GM23338 (cell line): ENCODE data around the gene GPR162. TPM values are rescaled to one million over a fixed set of nuclear protein-coding genes. Genes with fewer than 3 reads are reported as not detected.

Experiments
- ATAC-seq: fragments of 200-7000 bp; cut with Tn5 transposase; 3 replicates; pipeline ENCODE4 v1.9.1; 2020
- DNase-seq: peaks from one replicate; pipeline ENCODE4 v3.0.0-alpha.2; 2015; ENCODE audit warnings: low spot score
- H2AFZ ChIP-seq: fragments of 200-600 bp; sonication (generic); 2 replicates; pipeline ENCODE4 v1.8.0; 2016; ENCODE audit warnings: antibody characterized with exemption, mild to moderate bottlenecking, moderate library complexity
- H3F3A ChIP-seq: fragments of 200-600 bp; sonication (generic); replicated peaks from 2 replicates; pipeline ENCODE4 v1.8.0; 2017; ENCODE audit warnings: antibody characterized with exemption, mixed run types, low read depth
- H3K27ac ChIP-seq: fragments of 200-600 bp; sonication (generic); 2 replicates; pipeline ENCODE4 v1.6.1; 2016; ENCODE audit warnings: low read depth
- H3K27me3 ChIP-seq: fragments of 200-600 bp; sonication (generic); 2 replicates; pipeline ENCODE4 v1.8.0; 2016; ENCODE audit warnings: mild to moderate bottlenecking, mixed run types, moderate library complexity; ENCODE audit not compliant: insufficient read depth
- H3K36me3 ChIP-seq: fragments of 200-600 bp; sonication (generic); 2 replicates; pipeline ENCODE4 v1.8.0; 2016; ENCODE audit warnings: mild to moderate bottlenecking; ENCODE audit not compliant: insufficient read depth
- H3K4me1 ChIP-seq: fragments of 200-600 bp; sonication (generic); 2 replicates; pipeline ENCODE4 v1.8.0; 2016; ENCODE audit warnings: mild to moderate bottlenecking, moderate library complexity; ENCODE audit not compliant: insufficient read depth
- H3K4me2 ChIP-seq: fragments of 200-600 bp; sonication (generic); 2 replicates; pipeline ENCODE4 v1.7.1; 2017; ENCODE audit warnings: mixed run types
- H3K4me3 ChIP-seq: fragments of 200-600 bp; sonication (generic); 2 replicates; pipeline ENCODE4 v1.6.1; 2016; ENCODE audit warnings: mixed run types
- H3K79me2 ChIP-seq: fragments of 200-600 bp; sonication (generic); replicated peaks from 2 replicates; pipeline ENCODE4 v1.8.0; 2017; ENCODE audit warnings: mild to moderate bottlenecking; ENCODE audit not compliant: insufficient read depth
- H3K9me2 ChIP-seq: fragments of 200-600 bp; sonication (generic); 2 replicates; pipeline ENCODE4 v1.8.0; 2017; ENCODE audit not compliant: insufficient read depth
- H4K20me1 ChIP-seq: fragments of 200-600 bp; sonication (generic); replicated peaks from 2 replicates; pipeline ENCODE4 v1.8.0; 2017; ENCODE audit warnings: mild to moderate bottlenecking; ENCODE audit not compliant: insufficient read depth
- H3K27ac Mint-ChIP-seq: 2 replicates; pipeline ENCODE4 v1.8.0; 2020; ENCODE audit warnings: inconsistent platforms, mild to moderate bottlenecking, moderate library complexity, mixed read lengths
- H3K27me3 Mint-ChIP-seq: 3 replicates; pipeline ENCODE4 v1.8.0; 2022; ENCODE audit warnings: low read depth, mild to moderate bottlenecking, moderate library complexity, mixed read lengths, inconsistent platforms; ENCODE audit not compliant: insufficient read depth, poor library complexity
- H3K36me3 Mint-ChIP-seq: 3 replicates; pipeline ENCODE4 v1.8.0; 2021; ENCODE audit warnings: low read depth, mild to moderate bottlenecking, inconsistent platforms, moderate library complexity, mixed read lengths
- H3K4me1 Mint-ChIP-seq: 3 replicates; pipeline ENCODE4 v1.8.0; 2020; ENCODE audit warnings: mild to moderate bottlenecking, inconsistent platforms, mixed read lengths
- H3K4me3 Mint-ChIP-seq: 3 replicates; pipeline ENCODE4 v1.8.0; 2021; ENCODE audit warnings: moderate library complexity, mild to moderate bottlenecking, inconsistent platforms, mixed read lengths
- H3K9me3 Mint-ChIP-seq: 3 replicates; pipeline ENCODE4 v1.8.0; 2020; ENCODE audit warnings: moderate library complexity, mild to moderate bottlenecking, inconsistent platforms, mixed read lengths
- CREB1 ChIP-seq: fragments of 250-450 bp; sonication (Bioruptor Pico); IDR thresholded peaks from 2 replicates; pipeline ENCODE4 v1.5.0; 2020; ENCODE audit warnings: low read depth, mild to moderate bottlenecking, moderate library complexity
- JUNB ChIP-seq: IDR thresholded peaks from one replicate; pipeline ENCODE4 v1.6.1; 2016; ENCODE audit warnings: antibody characterized with exemption; ENCODE audit not compliant: unreplicated experiment
- NANOG ChIP-seq: IDR thresholded peaks from 2 replicates; pipeline ENCODE4 v1.6.1; 2016; ENCODE audit warnings: antibody characterized with exemption, borderline replicate concordance
- POLR2AphosphoS5 ChIP-seq: IDR thresholded peaks from 2 replicates; pipeline ENCODE4 v1.6.1; 2016; ENCODE audit warnings: antibody characterized with exemption, low read depth
- ZNF114 ChIP-seq: fragments of 250-450 bp; sonication (Bioruptor Pico); IDR thresholded peaks from 2 replicates; pipeline ENCODE4 v1.5.0; 2020; ENCODE audit warnings: mild to moderate bottlenecking, moderate library complexity
- polyA plus RNA-seq: library from polyadenylated mRNA; unstranded; fragments of >200 nt; fragmentation: Nextera tagmentation; extraction: Ambion mirVana; gene quantifications from 2 replicates; pipeline ENCODE4 v1.2.1, GENCODE V29; 2016
- total RNA-seq: library from RNA; depleted of rRNA; stranded (reverse); fragments of >200 nt; shearing (Covaris generic); gene quantifications from 2 replicates; pipeline ENCODE4 v1.2.3, GENCODE V29; 2014
- TF ChIP-seq, protein P1 (sequence below): IDR thresholded peaks from 2 replicates; pipeline ENCODE4 v1.6.1; 2016; ENCODE audit warnings: antibody characterized with exemption
- TF ChIP-seq, protein P2 (sequence below): fragments of 250-450 bp; sonication (Bioruptor Pico); IDR thresholded peaks from 2 replicates; pipeline ENCODE4 v1.5.0; 2020; ENCODE audit warnings: mild to moderate bottlenecking, moderate library complexity
- TF ChIP-seq, protein P3 (sequence below): IDR thresholded peaks from one replicate; pipeline ENCODE4 v1.6.1; 2018; ENCODE audit warnings: antibody characterized with exemption; ENCODE audit not compliant: unreplicated experiment
- TF ChIP-seq, protein P4 (sequence below), 2 experiments: fragments of 200-600 bp in 1 of 2; sonication (generic) in 1 of 2; conservative IDR thresholded peaks; 2 replicates each; pipeline versions ENCODE4 v1.5.1 to v1.6.1; 2016 to 2017; ENCODE audit warnings: antibody characterized with exemption in 2 of 2, low read depth in 2 of 2, mild to moderate bottlenecking in 2 of 2, moderate library complexity in 1 of 2

GPR162 gene
- total and polyA plus RNA-seq, 2 experiments from 2014 or later: 4.7 to 5.0 TPM

DNA sequence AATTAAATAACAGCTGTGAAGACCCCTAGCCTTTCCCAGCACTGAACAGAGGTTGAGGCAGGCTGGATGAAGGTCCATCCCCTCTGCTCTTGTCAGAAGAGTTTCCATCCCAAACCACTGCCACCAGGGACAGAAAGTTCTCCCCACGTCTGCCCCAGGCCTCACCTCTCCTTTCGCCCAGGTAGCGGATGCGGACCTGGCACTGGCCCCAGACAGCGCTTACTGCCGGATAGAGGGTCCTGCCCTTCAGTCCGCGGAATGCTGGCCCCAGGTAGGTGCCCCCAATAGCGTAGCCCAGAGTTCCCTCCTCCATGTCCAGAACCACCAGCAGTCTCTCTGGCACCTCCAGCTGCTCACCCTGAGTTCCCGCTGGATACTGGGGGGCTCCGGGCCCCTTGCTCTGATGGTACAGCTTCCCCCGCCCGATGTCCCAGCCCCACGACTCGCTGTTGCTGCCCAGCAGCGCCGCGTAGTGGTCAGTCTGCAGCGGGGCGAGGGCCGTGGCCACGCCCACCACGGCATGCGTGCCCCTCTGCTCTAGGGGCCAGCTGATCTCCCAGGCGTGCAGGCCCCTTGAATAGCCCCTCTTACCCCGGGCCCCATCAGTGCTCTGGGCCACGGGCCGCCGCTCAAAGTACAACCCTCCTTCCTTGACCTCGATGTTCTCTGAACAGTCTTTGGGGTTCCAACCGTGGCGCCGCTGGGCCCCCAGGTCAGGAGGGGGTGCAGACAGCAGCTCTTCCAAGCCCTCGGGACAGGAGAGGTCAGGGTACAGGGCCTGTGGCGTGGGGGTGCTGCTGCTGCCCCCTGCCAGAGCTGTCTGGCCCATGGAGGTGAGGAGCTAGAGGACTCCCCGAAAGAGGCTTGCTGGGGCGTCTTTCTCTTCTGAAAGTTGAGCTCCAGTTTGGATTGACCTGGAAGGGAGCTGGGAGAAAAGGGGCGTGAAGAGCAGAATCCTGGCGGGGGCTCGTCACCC, 50.7 kb downstream of the GPR162 start:
- peaks cover 49% of the 10 kb centered on the region for H3K36me3 Mint-ChIP-seq
- Histone ChIP-seq H4K20me1 (peaks cover 29% of the 10 kb centered on the region), H3K4me2 (peak overlapping the region; percentile 100), H3K27ac (peak overlapping the region; percentile 87), H3K4me1 (peaks cover 41% of the 10 kb centered on the region), H2AFZ (no peak overlapping the region), H3K9me2 (no peaks in the 10 kb centered on the region), H3F3A (peaks cover 60% of the 10 kb centered on the region), H3K27me3 (no peaks in the 10 kb centered on the region), H3K4me3 (peak overlapping the region; percentile 99), H3K79me2 (peaks cover 33% of the 10 kb centered on the region), H3K36me3 (peaks cover 14% of the 10 kb centered on the region; the same call in 1 of the 2 replicates)
- H3K27me3 Mint-ChIP-seq: peaks cover 44% of the 10 kb centered on the region
- peak; percentile 90 for DNase-seq
- H3K27ac Mint-ChIP-seq: peak overlapping the region; percentile 93; the same call in 1 of the 2 replicates
- peak overlapping the region; percentile 92 for H3K4me3 Mint-ChIP-seq
- H3K9me3 Mint-ChIP-seq: no peaks in the 10 kb centered on the region; the same call in 1 of the 3 replicates
- ATAC-seq: peak; percentile 38
- peaks cover 43% of the 10 kb centered on the region for H3K4me1 Mint-ChIP-seq
- peak; percentile 68 for TF ChIP-seq POLR2AphosphoS5
- TF ChIP-seq JUNB: no peak
- TF ChIP-seq, protein P1, sequence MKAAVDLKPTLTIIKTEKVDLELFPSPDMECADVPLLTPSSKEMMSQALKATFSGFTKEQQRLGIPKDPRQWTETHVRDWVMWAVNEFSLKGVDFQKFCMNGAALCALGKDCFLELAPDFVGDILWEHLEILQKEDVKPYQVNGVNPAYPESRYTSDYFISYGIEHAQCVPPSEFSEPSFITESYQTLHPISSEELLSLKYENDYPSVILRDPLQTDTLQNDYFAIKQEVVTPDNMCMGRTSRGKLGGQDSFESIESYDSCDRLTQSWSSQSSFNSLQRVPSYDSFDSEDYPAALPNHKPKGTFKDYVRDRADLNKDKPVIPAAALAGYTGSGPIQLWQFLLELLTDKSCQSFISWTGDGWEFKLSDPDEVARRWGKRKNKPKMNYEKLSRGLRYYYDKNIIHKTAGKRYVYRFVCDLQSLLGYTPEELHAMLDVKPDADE: peak; percentile 35; the same call in 1 of the 2 replicates
- TF ChIP-seq NANOG: no peak
- peak; percentile 55; the same call in 1 of the 2 replicates for TF ChIP-seq CREB1 (CRISPR knock-in tag)
- TF ChIP-seq, protein P2, sequence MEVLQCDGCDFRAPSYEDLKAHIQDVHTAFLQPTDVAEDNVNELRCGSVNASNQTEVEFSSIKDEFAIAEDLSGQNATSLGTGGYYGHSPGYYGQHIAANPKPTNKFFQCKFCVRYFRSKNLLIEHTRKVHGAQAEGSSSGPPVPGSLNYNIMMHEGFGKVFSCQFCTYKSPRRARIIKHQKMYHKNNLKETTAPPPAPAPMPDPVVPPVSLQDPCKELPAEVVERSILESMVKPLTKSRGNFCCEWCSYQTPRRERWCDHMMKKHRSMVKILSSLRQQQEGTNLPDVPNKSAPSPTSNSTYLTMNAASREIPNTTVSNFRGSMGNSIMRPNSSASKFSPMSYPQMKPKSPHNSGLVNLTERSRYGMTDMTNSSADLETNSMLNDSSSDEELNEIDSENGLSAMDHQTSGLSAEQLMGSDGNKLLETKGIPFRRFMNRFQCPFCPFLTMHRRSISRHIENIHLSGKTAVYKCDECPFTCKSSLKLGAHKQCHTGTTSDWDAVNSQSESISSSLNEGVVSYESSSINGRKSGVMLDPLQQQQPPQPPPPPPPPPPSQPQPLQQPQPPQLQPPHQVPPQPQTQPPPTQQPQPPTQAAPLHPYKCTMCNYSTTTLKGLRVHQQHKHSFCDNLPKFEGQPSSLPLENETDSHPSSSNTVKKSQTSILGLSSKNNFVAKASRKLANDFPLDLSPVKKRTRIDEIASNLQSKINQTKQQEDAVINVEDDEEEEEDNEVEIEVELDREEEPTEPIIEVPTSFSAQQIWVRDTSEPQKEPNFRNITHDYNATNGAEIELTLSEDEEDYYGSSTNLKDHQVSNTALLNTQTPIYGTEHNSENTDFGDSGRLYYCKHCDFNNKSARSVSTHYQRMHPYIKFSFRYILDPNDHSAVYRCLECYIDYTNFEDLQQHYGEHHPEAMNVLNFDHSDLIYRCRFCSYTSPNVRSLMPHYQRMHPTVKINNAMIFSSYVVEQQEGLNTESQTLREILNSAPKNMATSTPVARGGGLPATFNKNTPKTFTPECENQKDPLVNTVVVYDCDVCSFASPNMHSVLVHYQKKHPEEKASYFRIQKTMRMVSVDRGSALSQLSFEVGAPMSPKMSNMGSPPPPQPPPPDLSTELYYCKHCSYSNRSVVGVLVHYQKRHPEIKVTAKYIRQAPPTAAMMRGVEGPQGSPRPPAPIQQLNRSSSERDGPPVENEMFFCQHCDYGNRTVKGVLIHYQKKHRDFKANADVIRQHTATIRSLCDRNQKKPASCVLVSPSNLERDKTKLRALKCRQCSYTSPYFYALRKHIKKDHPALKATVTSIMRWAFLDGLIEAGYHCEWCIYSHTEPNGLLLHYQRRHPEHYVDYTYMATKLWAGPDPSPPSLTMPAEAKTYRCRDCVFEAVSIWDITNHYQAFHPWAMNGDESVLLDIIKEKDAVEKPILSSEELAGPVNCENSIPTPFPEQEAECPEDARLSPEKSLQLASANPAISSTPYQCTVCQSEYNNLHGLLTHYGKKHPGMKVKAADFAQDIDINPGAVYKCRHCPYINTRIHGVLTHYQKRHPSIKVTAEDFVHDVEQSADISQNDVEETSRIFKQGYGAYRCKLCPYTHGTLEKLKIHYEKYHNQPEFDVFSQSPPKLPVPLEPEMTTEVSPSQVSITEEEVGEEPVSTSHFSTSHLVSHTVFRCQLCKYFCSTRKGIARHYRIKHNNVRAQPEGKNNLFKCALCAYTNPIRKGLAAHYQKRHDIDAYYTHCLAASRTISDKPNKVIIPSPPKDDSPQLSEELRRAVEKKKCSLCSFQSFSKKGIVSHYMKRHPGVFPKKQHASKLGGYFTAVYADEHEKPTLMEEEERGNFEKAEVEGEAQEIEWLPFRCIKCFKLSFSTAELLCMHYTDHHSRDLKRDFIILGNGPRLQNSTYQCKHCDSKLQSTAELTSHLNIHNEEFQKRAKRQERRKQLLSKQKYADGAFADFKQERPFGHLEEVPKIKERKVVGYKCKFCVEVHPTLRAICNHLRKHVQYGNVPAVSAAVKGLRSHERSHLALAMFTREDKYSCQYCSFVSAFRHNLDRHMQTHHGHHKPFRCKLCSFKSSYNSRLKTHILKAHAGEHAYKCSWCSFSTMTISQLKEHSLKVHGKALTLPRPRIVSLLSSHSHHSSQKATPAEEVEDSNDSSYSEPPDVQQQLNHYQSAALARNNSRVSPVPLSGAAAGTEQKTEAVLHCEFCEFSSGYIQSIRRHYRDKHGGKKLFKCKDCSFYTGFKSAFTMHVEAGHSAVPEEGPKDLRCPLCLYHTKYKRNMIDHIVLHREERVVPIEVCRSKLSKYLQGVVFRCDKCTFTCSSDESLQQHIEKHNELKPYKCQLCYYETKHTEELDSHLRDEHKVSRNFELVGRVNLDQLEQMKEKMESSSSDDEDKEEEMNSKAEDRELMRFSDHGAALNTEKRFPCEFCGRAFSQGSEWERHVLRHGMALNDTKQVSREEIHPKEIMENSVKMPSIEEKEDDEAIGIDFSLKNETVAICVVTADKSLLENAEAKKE (CRISPR knock-in tag): no peak
- no peak for TF ChIP-seq ZNF114 (CRISPR knock-in tag)
- TF ChIP-seq, protein P3, sequence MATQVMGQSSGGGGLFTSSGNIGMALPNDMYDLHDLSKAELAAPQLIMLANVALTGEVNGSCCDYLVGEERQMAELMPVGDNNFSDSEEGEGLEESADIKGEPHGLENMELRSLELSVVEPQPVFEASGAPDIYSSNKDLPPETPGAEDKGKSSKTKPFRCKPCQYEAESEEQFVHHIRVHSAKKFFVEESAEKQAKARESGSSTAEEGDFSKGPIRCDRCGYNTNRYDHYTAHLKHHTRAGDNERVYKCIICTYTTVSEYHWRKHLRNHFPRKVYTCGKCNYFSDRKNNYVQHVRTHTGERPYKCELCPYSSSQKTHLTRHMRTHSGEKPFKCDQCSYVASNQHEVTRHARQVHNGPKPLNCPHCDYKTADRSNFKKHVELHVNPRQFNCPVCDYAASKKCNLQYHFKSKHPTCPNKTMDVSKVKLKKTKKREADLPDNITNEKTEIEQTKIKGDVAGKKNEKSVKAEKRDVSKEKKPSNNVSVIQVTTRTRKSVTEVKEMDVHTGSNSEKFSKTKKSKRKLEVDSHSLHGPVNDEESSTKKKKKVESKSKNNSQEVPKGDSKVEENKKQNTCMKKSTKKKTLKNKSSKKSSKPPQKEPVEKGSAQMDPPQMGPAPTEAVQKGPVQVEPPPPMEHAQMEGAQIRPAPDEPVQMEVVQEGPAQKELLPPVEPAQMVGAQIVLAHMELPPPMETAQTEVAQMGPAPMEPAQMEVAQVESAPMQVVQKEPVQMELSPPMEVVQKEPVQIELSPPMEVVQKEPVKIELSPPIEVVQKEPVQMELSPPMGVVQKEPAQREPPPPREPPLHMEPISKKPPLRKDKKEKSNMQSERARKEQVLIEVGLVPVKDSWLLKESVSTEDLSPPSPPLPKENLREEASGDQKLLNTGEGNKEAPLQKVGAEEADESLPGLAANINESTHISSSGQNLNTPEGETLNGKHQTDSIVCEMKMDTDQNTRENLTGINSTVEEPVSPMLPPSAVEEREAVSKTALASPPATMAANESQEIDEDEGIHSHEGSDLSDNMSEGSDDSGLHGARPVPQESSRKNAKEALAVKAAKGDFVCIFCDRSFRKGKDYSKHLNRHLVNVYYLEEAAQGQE: no peak
- TF ChIP-seq, protein P4, sequence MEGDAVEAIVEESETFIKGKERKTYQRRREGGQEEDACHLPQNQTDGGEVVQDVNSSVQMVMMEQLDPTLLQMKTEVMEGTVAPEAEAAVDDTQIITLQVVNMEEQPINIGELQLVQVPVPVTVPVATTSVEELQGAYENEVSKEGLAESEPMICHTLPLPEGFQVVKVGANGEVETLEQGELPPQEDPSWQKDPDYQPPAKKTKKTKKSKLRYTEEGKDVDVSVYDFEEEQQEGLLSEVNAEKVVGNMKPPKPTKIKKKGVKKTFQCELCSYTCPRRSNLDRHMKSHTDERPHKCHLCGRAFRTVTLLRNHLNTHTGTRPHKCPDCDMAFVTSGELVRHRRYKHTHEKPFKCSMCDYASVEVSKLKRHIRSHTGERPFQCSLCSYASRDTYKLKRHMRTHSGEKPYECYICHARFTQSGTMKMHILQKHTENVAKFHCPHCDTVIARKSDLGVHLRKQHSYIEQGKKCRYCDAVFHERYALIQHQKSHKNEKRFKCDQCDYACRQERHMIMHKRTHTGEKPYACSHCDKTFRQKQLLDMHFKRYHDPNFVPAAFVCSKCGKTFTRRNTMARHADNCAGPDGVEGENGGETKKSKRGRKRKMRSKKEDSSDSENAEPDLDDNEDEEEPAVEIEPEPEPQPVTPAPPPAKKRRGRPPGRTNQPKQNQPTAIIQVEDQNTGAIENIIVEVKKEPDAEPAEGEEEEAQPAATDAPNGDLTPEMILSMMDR (conservative IDR thresholded peaks at IDR 0.05; ENCODE audit: low read depth in 2 of 2): peak; percentile 80 to 97
